Activated CD8-positive, alpha-beta memory T cell treated with anti-CD3 and anti-CD28 coated beads for 48 hours (primary cell): ENCODE data around the gene TAGLN3.
"Not testable (repeated sequence)": the region's sequence is repeated elsewhere in the genome, so short reads cannot be mapped to it uniquely, and the experiment has no call there.

ENCODE experiments used
- DNase-seq, 3 experiments: peaks; one replicate each; pipeline ENCODE4 v3.0.0-alpha.2; 2020; ENCODE audit warnings: low read depth in 2 of 3, low spot score in 2 of 3

The TAGLN3 gene

DNA sequence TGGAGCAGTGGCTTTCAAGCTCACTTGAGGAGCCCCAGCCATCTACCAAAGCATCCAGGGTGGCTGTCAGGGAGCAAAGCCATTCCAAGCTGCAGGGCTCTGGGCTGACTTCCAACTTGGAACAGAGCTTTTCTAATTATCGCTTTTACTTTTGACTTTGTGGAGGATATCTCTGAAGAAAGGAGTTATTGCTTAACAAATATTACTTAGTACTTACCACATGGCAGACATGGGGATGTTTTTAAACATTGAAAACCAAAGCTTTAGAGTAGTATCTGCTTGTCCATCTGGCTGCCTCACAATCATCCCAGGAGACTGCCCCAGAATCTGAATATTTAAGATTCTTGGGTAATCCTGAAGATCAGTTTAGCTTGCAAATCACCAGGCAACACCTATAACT lies 8.9 kb downstream of the TAGLN3 start:
- DNase-seq, result no peak

DNA sequence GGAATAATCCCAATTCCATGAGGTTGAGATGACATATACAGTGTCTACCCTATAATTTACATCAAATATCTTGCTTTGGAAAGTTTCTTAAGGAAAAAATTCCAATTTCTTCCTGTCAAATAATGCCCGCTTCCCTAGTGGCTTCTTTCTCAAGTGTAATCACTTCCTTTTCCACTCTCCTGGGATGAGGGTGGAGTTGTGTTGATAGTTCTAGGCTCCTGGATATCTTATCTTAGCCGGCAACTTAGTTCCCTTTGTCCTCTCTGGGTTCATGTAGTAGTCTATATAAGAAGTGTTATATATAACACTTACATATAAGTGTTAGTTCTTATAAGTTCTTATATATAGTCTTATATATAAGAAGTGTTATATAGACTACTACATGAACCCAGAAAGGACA lies 10.9 kb downstream of the TAGLN3 start:
- no peak for DNase-seq

DNA sequence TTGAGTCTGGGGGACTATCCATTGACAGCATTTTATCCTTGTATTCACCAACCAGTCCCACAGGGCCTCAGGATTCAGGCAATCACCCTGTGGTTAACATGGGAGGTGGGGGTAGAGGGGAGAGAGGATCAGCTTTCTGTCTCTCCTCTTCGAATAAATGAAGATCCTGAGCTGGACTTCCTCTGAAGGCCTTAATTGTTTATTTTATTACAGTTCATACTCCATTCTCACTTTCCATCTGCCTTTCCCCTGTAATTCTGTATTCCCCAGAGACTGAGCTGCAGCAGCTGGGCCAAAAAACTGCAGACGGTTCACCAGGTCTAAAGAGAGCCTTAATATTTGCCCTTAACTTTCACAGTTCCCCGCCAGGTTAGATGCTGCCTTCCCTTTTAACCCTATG lies 11.9 kb downstream of the TAGLN3 start:
- no peak for DNase-seq

GRCh38 chr3:112011376-112011940 lies 12.7 kb downstream of the TAGLN3 start:
- no peak for DNase-seq

DNA sequence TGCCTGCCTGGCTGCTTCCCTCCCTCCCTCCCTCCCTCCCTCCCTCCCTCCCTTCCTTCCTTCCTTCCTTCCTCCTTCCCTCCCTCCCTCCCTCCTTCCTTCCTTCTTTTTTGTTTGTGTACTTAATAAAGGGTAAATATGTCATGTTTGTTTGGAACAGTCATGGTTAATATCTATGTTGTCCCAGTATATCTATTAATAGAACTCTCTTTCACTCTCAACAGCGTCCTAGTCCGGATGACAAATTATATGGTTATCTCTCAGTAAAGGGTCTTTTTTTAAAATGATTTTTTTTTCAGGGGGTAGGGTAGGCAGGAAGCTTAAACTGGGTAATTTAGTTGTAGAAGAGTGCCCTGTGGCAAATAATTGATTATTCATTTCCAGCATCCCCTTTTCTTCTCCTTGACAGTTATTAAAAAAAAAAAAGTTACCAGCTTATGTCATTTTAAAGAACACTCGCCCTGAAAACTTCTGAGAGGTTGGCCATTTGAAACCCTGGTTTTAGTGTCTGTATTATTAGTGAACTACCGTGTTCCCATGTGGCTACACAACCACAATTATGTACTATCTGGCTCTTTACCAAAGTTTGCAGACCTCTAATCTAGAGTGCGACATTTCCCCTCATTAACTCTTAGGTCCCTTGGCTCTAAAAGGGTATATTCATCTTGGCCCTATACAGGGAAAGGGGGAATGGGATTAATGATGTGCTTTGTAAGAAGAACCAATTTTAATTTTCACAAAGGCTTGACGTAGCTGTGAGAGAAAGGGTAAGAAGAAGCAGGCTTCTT lies 13.7 kb downstream of the TAGLN3 start:
- no peak for DNase-seq

DNA sequence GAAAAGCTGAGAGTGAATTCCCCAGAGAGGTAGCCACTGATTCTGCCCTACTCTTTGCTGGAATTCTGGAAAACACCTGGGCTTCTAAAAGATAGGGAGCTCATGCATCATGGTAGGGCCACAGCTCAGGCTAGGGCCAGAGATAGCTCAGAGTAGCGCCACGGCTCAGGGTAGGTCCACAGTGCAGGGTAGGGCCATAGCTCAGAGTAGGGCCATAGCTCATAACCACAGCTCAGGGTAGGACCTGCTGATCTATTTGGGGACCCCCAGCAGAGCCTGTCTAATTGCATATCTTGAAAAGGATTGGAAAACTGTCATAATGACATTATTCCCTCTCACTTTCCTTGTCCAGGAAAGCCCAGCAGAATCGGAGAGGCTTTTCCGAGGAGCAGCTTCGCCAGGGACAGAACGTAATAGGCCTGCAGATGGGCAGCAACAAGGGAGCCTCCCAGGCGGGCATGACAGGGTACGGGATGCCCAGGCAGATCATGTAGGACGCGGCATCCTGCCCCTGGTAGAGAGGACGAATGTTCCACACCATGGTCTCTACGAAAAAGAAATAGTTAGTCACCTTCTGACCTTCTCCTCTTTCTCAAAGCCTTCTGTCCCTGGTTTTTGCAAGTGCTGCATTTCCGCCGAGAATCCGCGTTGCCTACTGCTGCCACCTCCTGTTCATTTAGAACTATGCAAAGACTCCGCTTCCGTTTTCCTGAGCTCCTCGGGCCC lies 14.5 kb downstream of the TAGLN3 start:
- peak in 1 of 3 experiments; percentile 14 for DNase-seq

- DNase-seq, result no peak
Observed at GRCh38 chr3:112013784-112014143, 15.0 kb downstream of the TAGLN3 start.

DNA sequence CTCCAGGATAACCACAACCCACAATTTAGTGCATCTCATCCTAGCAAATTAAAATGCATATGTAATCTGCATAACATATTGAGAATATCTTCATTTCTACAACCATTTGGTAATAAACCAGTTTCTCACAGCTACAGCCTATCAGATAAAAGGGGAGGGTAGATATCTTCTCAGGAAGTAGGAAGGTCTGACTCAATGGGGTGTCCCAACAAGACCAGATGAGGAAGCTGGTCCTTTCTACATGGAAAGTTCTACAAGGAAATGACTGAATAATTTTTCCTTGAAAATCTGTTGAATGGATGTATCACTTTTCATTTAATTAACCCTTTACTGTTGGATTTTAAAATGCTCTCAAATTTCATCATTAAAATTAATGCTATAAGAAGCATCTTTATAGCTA lies 18.4 kb downstream of the TAGLN3 start:
- no peak for DNase-seq

- DNase-seq, result no peak
Observed at GRCh38 chr3:112018712-112019111, 20.0 kb downstream of the TAGLN3 start.

DNA sequence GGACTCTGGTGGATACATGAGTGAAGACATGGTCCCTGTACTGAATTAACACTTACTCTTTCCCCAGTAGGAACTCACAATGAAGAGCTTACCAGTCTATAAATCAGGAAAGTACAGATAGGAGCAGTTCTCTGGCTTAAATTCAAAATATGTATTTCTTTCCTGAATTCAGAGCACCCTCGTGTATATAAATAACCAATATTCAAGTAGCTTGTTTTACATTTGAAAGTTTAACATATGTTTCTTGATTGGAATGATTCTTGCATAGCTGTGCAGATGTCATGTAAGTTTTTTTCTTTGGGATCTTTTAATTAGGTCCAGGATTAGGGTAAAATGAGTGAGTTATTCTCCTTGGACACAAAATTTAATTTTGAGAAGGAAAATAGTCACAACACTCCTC lies 21.0 kb downstream of the TAGLN3 start:
- no peak for DNase-seq

- DNase-seq, result no peak
Observed at GRCh38 chr3:112020674-112021085, 22.0 kb downstream of the TAGLN3 start.

DNA sequence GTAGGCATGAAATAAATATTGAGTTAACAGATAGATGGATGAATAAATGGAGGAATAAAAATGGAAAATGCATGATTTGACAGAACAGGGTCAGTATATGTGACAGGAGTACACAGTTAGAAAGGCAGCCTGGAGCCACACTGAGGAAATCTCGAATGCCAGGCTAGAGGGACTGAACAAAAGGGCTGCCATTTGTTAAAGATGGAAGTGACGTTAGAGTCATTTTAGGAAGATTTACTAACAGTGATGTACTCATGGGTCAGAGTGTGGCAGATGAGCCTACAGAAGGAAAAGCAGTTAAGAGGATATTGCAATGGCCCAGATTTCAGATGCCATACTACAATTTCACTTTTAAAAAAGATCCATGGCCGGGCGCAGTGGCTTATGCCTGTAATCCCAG lies 28.4 kb downstream of the TAGLN3 start:
- DNase-seq, result no peak

DNA sequence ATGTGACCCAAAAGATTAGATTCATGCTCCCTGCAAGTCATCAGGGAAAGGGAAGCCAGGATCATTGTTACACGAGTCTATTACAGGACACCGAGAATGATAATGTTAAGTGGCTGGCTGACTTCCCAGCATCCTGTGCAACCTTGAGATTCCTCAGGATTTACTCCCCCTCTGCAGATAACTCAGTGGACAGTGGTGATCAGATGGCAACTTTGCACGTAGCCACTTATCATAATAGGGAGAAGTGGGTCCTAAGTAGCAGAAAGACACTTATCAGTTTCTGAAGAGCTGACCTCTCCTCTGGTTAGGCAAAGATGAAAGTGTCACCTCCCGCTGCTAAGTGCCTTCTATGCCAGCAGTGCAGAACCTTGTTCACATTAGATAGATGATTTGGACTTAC lies 29.1 kb downstream of the TAGLN3 start:
- DNase-seq, result no peak

DNA sequence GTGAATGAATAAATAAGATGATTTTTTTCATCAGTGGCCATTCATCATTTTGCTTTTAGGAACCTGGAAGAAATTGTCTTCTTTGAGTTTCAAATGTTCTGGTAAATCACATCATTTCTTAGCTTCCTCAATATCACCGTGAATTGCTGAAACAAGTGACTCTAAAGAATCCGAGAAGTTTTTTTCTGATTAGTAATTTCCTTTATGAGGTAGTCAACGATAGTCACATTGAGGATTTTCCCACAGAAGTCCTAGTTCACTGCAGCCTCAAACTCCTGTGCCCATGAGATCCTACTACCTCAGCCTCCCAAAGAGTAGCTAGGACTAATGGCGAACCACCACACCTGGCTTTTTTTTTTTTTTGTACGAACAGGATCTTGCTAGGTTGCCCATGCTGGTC lies 32.2 kb downstream of the TAGLN3 start:
- DNase-seq, result no peak

- no peak for DNase-seq
Observed at GRCh38 chr3:112032098-112032731, 33.5 kb downstream of the TAGLN3 start.

- no peak for DNase-seq
Observed at GRCh38 chr3:112034436-112034835, 35.7 kb downstream of the TAGLN3 start, which contains the start of gene TMPRSS7. TMPRSS7 (plus strand) TSS chr3:112034736; CDS start chr3:112034846, 110 bp downstream.

DNA sequence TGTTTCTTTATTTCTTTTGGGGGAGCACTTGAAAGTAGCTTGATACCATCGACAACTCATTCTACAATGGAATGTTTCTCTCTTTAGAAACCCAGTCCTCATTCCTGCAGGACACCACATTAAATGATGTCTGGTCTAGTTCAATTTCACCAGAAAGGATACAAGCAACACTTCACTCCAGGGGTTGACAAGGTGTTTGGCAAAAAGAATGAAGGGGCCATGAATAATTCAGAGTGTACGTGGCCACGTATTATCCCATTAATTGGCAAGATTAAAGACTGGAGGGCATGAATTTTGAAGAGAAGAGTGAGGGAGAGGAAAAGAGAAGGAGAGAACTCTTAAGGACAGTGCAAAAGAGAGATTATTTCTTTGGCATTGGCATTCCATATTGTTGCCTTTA lies 36.5 kb downstream of the TAGLN3 start:
- DNase-seq, result no peak

GRCh38 chr3:112037194-112037593 lies 38.5 kb downstream of the TAGLN3 start:
- DNase-seq, result not testable (repeated sequence)

- no peak for DNase-seq
Observed at GRCh38 chr3:112038863-112039262, 40.1 kb downstream of the TAGLN3 start.

- no peak for DNase-seq
Observed at GRCh38 chr3:112041321-112041720, 42.6 kb downstream of the TAGLN3 start.

GRCh38 chr3:112042842-112043280 lies 44.1 kb downstream of the TAGLN3 start:
- no peak for DNase-seq
